GM21423 (cell line): ENCODE measurements around the gene MS4A15.
"Not testable (repeated sequence)": the region's sequence is repeated elsewhere in the genome, so short reads cannot be mapped to it uniquely, and the experiment has no call there.

ENCODE experiments used
- ATAC-seq: cut with Tn5 transposase; IDR thresholded peaks from one replicate; pipeline ENCODE4 v1.9.1; 2021; ENCODE audit warnings: mild to moderate bottlenecking, moderate library complexity; ENCODE audit not compliant: unreplicated experiment

MS4A15 gene

GRCh38 chr11:60756307-60757032 lies at the start of gene MS4A15:
TSS of gene MS4A15 (plus strand) at chr11:60756867. CDS start at chr11:60763734, 6,867 bp downstream.
- ATAC-seq = no peak

GRCh38 chr11:60706931-60707330 lies 49.7 kb upstream of the MS4A15 start:
- no peak for ATAC-seq

GRCh38 chr11:60710482-60710881 lies 46.2 kb upstream of the MS4A15 start:
- ATAC-seq = no peak

DNA sequence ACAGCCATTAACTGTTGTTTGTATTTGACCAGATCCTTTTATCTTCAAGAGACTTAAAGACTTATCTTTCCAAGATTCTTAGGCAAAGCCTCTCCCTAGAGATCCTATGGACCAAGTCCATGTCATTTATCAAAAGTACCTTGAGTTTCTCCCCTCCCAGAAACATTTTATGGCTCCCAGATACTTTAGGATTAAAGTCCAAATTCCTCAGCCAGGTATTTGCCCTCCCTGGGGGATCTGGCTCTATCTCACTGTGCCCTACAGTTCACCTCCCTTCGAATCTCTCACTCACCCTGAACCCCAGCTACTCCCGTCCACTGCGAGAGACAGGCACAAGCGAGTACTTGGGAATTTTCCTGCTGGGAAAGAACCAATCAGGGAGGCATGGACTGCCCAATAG lies 45.4 kb upstream of the MS4A15 start:
- no peak for ATAC-seq

DNA sequence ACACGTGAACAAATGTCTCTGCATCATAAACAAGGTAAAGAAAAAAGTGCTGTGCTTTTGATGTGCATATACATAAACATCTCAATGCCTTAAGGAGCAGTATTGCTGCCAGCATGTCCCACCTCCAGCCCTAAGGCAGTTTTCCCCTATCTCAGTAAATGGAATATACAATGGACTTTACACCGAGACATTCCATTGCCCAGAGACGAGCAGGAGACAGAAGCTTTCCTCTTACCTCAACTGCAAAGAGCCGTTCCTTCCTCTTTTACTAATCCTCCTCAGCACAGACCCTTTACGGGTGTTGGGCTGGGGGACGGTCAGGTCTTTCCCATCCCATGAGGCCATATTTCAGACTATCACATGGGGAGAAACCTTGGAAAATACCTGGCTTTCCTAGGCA lies 43.2 kb upstream of the MS4A15 start:
- not testable (repeated sequence) for ATAC-seq

DNA sequence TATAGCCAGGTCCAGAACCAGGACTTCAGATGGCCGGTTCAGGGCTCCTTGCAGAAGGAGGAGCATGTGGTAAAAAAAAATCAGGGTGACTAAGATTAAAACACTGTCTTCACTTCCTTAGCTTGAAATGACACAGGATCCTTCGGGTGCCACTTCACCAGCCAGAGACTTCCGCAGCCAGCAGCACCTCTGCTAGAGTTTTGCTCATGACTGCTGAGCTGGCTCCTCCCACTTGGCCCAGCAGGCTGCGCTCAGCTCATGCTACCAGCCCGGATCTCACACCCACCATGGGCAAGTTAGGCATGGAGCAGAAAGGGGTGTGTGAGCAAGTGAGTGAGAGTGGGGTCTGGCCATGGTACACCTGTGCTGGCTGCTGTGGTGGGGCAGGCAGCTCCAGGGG lies 38.7 kb upstream of the MS4A15 start:
- ATAC-seq = no peak

- no peak for ATAC-seq
These were observed 37.9 kb upstream of the MS4A15 start for GRCh38 chr11:60718524-60719316.

GRCh38 chr11:60719391-60719790 lies 37.3 kb upstream of the MS4A15 start:
- no peak for ATAC-seq

GRCh38 chr11:60720460-60720859 lies 36.2 kb upstream of the MS4A15 start:
- no peak for ATAC-seq

DNA sequence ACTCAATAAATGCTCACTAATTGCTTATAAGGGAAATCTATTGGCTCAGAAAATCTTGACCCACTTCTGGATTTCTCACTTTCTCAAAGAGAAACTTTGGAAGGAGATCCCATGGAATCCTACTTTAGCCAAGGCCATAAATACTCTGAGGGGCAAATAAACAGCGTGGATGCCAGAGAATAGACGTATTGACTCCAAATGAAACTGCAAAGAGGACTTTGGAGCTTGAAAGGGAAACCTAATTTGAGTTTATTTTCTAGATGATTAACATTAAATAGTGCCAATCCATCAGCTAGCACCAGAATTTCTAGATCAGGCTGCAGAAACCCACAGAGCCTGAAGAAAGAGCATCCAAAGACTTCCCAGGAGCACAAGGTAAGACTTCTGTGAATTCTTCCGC lies 32.2 kb upstream of the MS4A15 start, which contains the start of gene MS4A18:
Gene MS4A18, plus strand, starts transcription at position 301 of the 400 bp plus-strand sequence.
- no peak for ATAC-seq

GRCh38 chr11:60725592-60725991 lies 31.1 kb upstream of the MS4A15 start:
- ATAC-seq = no peak

- ATAC-seq = no peak
These were observed 25.1 kb upstream of the MS4A15 start for GRCh38 chr11:60731586-60731985.

DNA sequence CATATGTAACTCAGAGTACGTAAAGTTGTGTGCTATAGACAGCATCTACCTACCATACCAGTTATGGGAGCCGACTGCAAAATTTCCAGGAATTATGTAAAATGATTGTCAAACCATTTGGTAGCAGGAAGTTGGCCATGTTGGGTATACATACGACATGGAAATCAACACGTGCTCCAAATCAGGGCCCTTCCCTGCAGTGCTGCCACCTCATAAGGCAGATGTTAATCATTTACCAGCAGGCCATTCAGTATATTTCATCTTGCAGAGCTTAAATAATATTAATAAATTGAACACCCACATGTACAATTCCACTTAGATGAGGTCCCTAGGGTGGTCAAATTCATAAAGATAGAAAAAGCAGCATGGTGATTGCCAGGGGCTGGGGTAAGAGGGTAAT lies 22.4 kb upstream of the MS4A15 start:
- ATAC-seq = no peak

GRCh38 chr11:60739114-60739513 lies 17.6 kb upstream of the MS4A15 start:
- ATAC-seq = no peak

GRCh38 chr11:60740573-60740972 lies 16.1 kb upstream of the MS4A15 start:
- no peak for ATAC-seq

DNA sequence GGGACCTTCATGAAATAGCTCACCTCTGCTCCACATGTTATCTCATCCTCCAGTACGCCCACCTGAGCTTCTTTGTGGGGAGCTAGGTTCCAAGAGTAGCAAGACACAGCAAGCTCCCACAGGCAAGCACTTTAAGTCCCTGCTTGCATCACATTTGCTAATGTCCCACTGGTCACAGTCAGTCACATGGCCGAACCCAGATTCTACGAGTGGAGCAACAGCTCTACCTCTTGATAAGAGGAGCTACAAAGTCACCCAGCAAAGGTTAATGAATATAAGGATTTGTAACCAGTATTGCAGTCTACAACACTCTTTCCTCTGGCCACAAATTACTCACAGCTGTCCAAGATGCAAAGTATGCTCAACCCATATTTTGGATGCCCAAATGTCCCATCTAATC lies 15.2 kb upstream of the MS4A15 start:
- ATAC-seq = no peak

DNA sequence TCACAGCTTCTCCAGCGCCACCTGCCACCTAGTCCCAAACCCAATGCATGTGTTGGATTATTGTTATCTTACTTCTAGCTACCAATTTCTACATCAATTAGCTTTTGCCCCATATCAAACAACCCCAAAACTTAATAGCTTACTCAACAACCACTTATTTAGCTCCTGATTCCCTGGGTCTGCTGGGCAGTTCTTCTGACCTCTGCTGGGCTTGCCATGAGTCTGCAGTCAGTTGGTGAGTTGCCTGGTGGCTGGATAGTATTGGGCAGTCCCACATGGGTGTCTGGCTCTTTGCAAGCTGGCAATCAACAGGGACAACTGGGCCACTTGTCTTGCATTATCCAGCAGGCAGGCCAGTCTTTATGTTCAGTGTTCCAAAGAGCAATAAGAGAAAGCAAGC lies 13.6 kb upstream of the MS4A15 start:
- no peak for ATAC-seq

DNA sequence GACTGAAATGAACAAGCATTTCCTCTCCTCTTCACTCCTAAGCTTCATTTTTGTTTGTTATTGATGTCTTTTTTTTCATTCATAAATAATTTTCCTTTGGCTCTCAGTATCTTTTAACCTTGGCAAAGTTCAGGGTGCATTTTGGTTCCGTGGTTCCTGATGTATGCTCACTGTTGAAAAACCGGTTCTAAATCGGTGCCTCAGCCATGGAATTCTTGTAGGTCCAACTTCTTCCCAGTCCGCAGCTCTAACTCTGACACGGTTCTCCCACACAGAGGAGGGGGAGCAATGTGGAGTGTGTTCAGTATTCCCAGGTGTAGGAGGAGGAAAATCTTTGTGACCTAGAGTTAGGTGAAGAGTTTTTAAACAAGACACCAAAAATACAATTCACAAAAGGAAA lies 12.6 kb upstream of the MS4A15 start:
- ATAC-seq = no peak

DNA sequence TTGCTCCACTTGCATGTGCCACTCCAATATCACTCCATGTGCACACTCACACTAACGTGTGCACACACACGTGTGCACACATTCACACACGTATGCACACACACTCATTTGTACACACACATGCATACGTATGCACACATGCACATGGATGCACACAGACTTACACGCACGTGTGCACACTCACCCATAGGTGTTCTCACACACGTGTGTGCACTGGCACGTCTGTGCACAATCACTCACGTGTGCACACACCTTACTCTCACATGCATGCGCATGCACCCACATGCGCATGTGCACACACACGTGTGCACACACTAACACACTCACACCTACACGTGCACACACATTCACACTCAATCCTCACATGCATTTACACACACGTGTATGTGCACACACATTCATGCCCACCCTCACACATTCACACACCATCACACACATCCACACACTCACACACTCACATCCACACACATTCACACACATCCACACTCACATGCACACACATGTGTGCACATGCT lies 9.3 kb upstream of the MS4A15 start:
- no peak for ATAC-seq

- ATAC-seq = no peak
These were observed 8.4 kb upstream of the MS4A15 start for GRCh38 chr11:60748225-60748624.

DNA sequence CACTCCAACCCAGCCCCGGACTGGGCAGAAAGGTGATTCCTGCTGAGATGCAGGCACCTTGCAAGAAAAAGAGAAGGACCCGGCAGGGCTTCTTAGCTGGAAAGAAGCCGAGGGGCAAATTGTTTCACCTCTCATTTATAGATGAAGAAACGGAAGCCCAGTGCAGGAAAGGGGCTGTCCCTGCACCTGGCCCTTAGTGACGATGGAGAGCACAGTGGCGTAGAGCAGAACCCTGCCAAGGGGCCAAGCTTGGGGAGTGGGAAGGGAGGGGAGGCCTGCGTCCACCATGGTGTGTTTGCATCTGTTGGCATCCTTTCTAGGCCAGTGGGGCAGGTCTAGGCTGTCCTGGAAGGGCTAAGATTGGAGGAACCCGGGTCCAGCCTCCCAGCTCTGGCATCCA lies 7.8 kb upstream of the MS4A15 start:
- no peak for ATAC-seq

GRCh38 chr11:60750911-60751310 lies 5.8 kb upstream of the MS4A15 start:
- ATAC-seq = no peak
